H1 (cell line): ENCODE results near the gene RPTOR. TPM values are rescaled to one million over a fixed set of nuclear protein-coding genes. Genes with fewer than 3 reads are reported as not detected.
A peak's percentile ranks its signal among the peaks of the same experiment; 100 is the strongest.

ENCODE experiments used
- CTCF ChIA-PET: fragments of 300-600 bp; sonication (Branson Sonifier 250); formaldehyde crosslinking; loops from one replicate; lab custom pipeline; 2021; ENCODE audit not compliant: partially characterized antibody; lab: Charles Lee
- POLR2A ChIA-PET: fragments of 300-600 bp; sonication (Branson Sonifier 250); formaldehyde crosslinking; loops from one replicate; lab custom pipeline; 2021; ENCODE audit warnings: inconsistent platforms; ENCODE audit not compliant: partially characterized antibody; lab: Charles Lee
- DNase-seq, 2 experiments: peaks; one replicate each; pipeline versions ENCODE4 v3.0.0 to v3.0.0-alpha.2; 2010 to 2022; ENCODE audit warnings: low spot score in 2 of 2, low read depth in 1 of 2, mixed read lengths in 1 of 2
- FAIRE-seq: peaks from 2 replicates; lab custom pipeline; 2011; peaks lifted over from hg19 to GRCh38; lab: Jason Lieb, UNC
- H2AFZ ChIP-seq: 2 replicates; pipeline ENCODE4 v1.8.1; 2012; ENCODE audit warnings: low read length, inconsistent platforms
- H2AK5ac ChIP-seq: 2 replicates; pipeline ENCODE4 v1.6.1; 2013; ENCODE audit warnings: low read depth, low read length
- H2BK120ac ChIP-seq: replicated peaks from 2 replicates; pipeline ENCODE3; 2013; ENCODE audit warnings: low read depth, low read length, inconsistent platforms
- H2BK12ac ChIP-seq: 2 replicates; pipeline ENCODE4 v1.6.1; 2013; ENCODE audit warnings: low read depth, low read length
- H2BK15ac ChIP-seq: 2 replicates; pipeline ENCODE4 v1.6.1; 2013; ENCODE audit warnings: low read length
- H2BK20ac ChIP-seq: 2 replicates; pipeline ENCODE4 v1.6.1; 2013; ENCODE audit warnings: low read length
- H2BK5ac ChIP-seq: 2 replicates; pipeline ENCODE4 v1.6.1; 2013; ENCODE audit warnings: low read depth, low read length
- H3K14ac ChIP-seq: 2 replicates; pipeline ENCODE4 v1.6.1; 2013; ENCODE audit warnings: inconsistent platforms; ENCODE audit not compliant: insufficient read length
- H3K18ac ChIP-seq: 2 replicates; pipeline ENCODE4 v1.6.1; 2013; ENCODE audit warnings: low read length; ENCODE audit errors: extremely low read depth
- H3K23ac ChIP-seq: 2 replicates; pipeline ENCODE4 v1.6.1; 2013; ENCODE audit warnings: inconsistent platforms; ENCODE audit not compliant: insufficient read length
- H3K23me2 ChIP-seq: 2 replicates; pipeline ENCODE4 v1.6.1; 2013; ENCODE audit warnings: low read depth, low read length
- H3K27ac ChIP-seq: 2 replicates; pipeline ENCODE4 v1.6.1; 2011; ENCODE audit warnings: low read depth, low read length, inconsistent platforms
- H3K27me3 ChIP-seq, 4 experiments: replicated peaks in 1 of 4; 1 replicate in 1 of 4; 2 replicates in 3 of 4; pipeline versions ENCODE4 v1.6.1 to v1.8.1; 2011 to 2013; ENCODE audit warnings: low read length in 3 of 4, mild to moderate bottlenecking in 3 of 4, inconsistent platforms in 2 of 4, mixed read lengths in 2 of 4, moderate library complexity in 1 of 4; ENCODE audit not compliant: control insufficient read depth in 3 of 4, insufficient read depth in 3 of 4; ENCODE audit errors: extremely low read depth in 1 of 4
- H3K36me3 ChIP-seq, 4 experiments: 2 replicates each; pipeline versions ENCODE4 v1.6.1 to v1.8.1; 2011 to 2013; ENCODE audit warnings: mild to moderate bottlenecking in 4 of 4, low read length in 3 of 4, moderate library complexity in 2 of 4, control low read depth in 1 of 4, inconsistent platforms in 1 of 4; ENCODE audit not compliant: insufficient read depth in 4 of 4, control insufficient read depth in 2 of 4
- H3K4ac ChIP-seq: replicated peaks from 2 replicates; pipeline ENCODE3; 2013; ENCODE audit warnings: low read length, low read depth, mixed read lengths, inconsistent platforms; ENCODE audit not compliant: insufficient read length
- H3K4me1 ChIP-seq, 4 experiments: replicated peaks in 1 of 4; 1 replicate in 1 of 4; 2 replicates in 3 of 4; pipeline versions ENCODE4 v1.6.1 to v1.8.1; 2011 to 2013; ENCODE audit warnings: low read length in 3 of 4, inconsistent platforms in 2 of 4, mixed read lengths in 1 of 4; ENCODE audit not compliant: insufficient read depth in 4 of 4, control insufficient read depth in 3 of 4
- H3K4me2 ChIP-seq, 2 experiments: 2 replicates each; pipeline versions ENCODE4 v1.6.1 to v1.8.1; 2011 to 2013; ENCODE audit warnings: low read depth in 2 of 2, low read length in 2 of 2, control low read depth in 1 of 2, inconsistent platforms in 1 of 2, mild to moderate bottlenecking in 1 of 2; ENCODE audit not compliant: insufficient read depth in 1 of 2
- H3K4me3 ChIP-seq, 4 experiments: fragments of 200-600, 300-600 bp in 1 of 4; sonication (generic), shearing (Covaris generic), sonication (Bioruptor Twin) in 1 of 4; 2 replicates each; pipeline versions ENCODE4 v1.5.1 to v1.8.1; 2011 to 2016; ENCODE audit warnings: low read length in 4 of 4, low read depth in 3 of 4, control low read depth in 2 of 4, inconsistent platforms in 2 of 4, mild to moderate bottlenecking in 2 of 4, mixed read lengths in 1 of 4, moderate library complexity in 1 of 4; ENCODE audit not compliant: insufficient read depth in 2 of 4; ENCODE audit errors: extremely low read depth in 1 of 4
- H3K56ac ChIP-seq: replicated peaks from 2 replicates; pipeline ENCODE3; 2013; ENCODE audit warnings: low read depth, mild to moderate bottlenecking, mixed read lengths, low read length, inconsistent platforms; ENCODE audit not compliant: insufficient read length
- H3K79me1 ChIP-seq: 2 replicates; pipeline ENCODE4 v1.6.1; 2013; ENCODE audit warnings: low read depth, low read length, control low read depth
- H3K79me2 ChIP-seq, 2 experiments: 2 replicates each; pipeline versions ENCODE4 v1.6.1 to v1.8.1; 2012 to 2013; ENCODE audit warnings: low read length in 2 of 2, mild to moderate bottlenecking in 2 of 2, inconsistent platforms in 1 of 2; ENCODE audit not compliant: insufficient read depth in 2 of 2, control insufficient read depth in 1 of 2
- H3K9ac ChIP-seq, 4 experiments: replicated peaks in 1 of 4; 1 replicate in 1 of 4; 2 replicates in 3 of 4; pipeline versions ENCODE4 v1.6.1 to v1.8.1; 2011 to 2013; ENCODE audit warnings: low read depth in 3 of 4, low read length in 3 of 4, control low read depth in 2 of 4, mild to moderate bottlenecking in 2 of 4, moderate library complexity in 2 of 4, inconsistent platforms in 1 of 4; ENCODE audit errors: extremely low read depth in 1 of 4
- H3K9me3 ChIP-seq, 2 experiments: 2 replicates each; pipeline versions ENCODE4 v1.6.1 to v1.8.1; 2012 to 2013; ENCODE audit warnings: mild to moderate bottlenecking in 2 of 2, moderate library complexity in 2 of 2, control low read depth in 1 of 2, inconsistent platforms in 1 of 2, low read depth in 1 of 2, low read length in 1 of 2, mixed read lengths in 1 of 2; ENCODE audit not compliant: insufficient read depth in 2 of 2
- H4K20me1 ChIP-seq, 2 experiments: replicated peaks in 1 of 2; 2 replicates each; pipeline versions ENCODE3 to v1.8.1; 2011 to 2013; ENCODE audit warnings: inconsistent platforms in 2 of 2, low read length in 2 of 2, mild to moderate bottlenecking in 1 of 2; ENCODE audit not compliant: insufficient read depth in 2 of 2, control insufficient read depth in 1 of 2
- H4K5ac ChIP-seq: 2 replicates; pipeline ENCODE4 v1.6.1; 2013; ENCODE audit warnings: low read length, low read depth, mixed read lengths, inconsistent platforms; ENCODE audit not compliant: insufficient read length
- H4K8ac ChIP-seq: 2 replicates; pipeline ENCODE4 v1.8.0; 2013; ENCODE audit warnings: mild to moderate bottlenecking, moderate library complexity, low read length, inconsistent platforms; ENCODE audit not compliant: insufficient read depth; ENCODE audit errors: extremely low read depth
- H4K91ac ChIP-seq: replicated peaks from 2 replicates; pipeline ENCODE3; 2013; ENCODE audit warnings: low read length, mixed read lengths, inconsistent platforms; ENCODE audit not compliant: insufficient read length
- CTCF ChIP-seq, 3 experiments: IDR thresholded peaks; 1 replicate in 2 of 3; 2 replicates in 1 of 3; pipeline versions ENCODE4 v1.5.1 to v1.6.1; 2011; ENCODE audit warnings: low read length in 3 of 3, mild to moderate bottlenecking in 3 of 3, inconsistent platforms in 2 of 3, low read depth in 1 of 3, moderate library complexity in 1 of 3; ENCODE audit not compliant: insufficient read depth in 1 of 3; ENCODE audit errors: control extremely low read depth in 1 of 3
- GABPA ChIP-seq: IDR thresholded peaks from 2 replicates; pipeline ENCODE4 v1.6.1; 2011; ENCODE audit warnings: mild to moderate bottlenecking, low read length, moderate library complexity, borderline replicate concordance; ENCODE audit not compliant: insufficient read depth
- KDM1A ChIP-seq: fragments of 200-600, 300-600 bp; sonication (generic); IDR thresholded peaks from 2 replicates; pipeline ENCODE4 v1.7.1; 2016; ENCODE audit warnings: mild to moderate bottlenecking, low read length, borderline replicate concordance
- KDM4A ChIP-seq: IDR thresholded peaks from one replicate; pipeline ENCODE4 v1.7.1; 2012; ENCODE audit warnings: low read depth, mild to moderate bottlenecking, moderate library complexity, low read length, inconsistent platforms; ENCODE audit not compliant: severe bottlenecking
- MAX ChIP-seq: IDR thresholded peaks from 2 replicates; pipeline ENCODE4 v1.6.1; 2012; ENCODE audit warnings: inconsistent platforms
- RAD21 ChIP-seq, 2 experiments: IDR thresholded peaks in 1 of 2; conservative IDR thresholded peaks in 1 of 2; 2 replicates each; pipeline ENCODE4 v1.6.1; 2011; ENCODE audit warnings: low read depth in 2 of 2, low read length in 2 of 2, improper control_type of control experiment in 1 of 2, inconsistent platforms in 1 of 2, mild to moderate bottlenecking in 1 of 2, moderate library complexity in 1 of 2
- WGBS, 2 experiments: shearing (Covaris generic) in 1 of 2; methylation state at CpG; one replicate each; pipeline versions ENCODE4 v1.1.6 to v1.1.7; 2013 to 2015; ENCODE audit warnings: low lambda C conversion rate in 2 of 2, mixed read lengths in 2 of 2, inconsistent platforms in 1 of 2, low coverage in 1 of 2, missing lambda C conversion rate in 1 of 2; ENCODE audit not compliant: insufficient replicate concordance in 2 of 2, insufficient coverage in 1 of 2, insufficient read length in 1 of 2; ENCODE audit errors: extremely low coverage in 1 of 2, missing lambda C conversion rate in 1 of 2; 5-methylcytosine and 5-hydroxymethylcytosine counted together
- polyA plus RNA-seq, 7 experiments: library from polyadenylated mRNA; depleted of rRNA in 3 of 7; stranded (reverse) in 5 of 7; unstranded in 2 of 7; fragments of >200 nt in 5 of 7; fragments of 200-250 nt in 2 of 7; gene quantifications; 1 replicate in 5 of 7; 2 replicates in 1 of 7; 4 replicates in 1 of 7; pipeline versions ENCODE4 v1.2.1 to v1.2.3, GENCODE V29; 2011 to 2013; ENCODE audit warnings: missing spikeins in 2 of 7, mixed read lengths in 2 of 7
- total RNA-seq: library from RNA; stranded (reverse); fragmentation: NEBNext Ultra II Directional; extraction: Animal tissue kit (Norgen Biotek cat#: 25700); gene quantifications from 2 replicates; pipeline ENCODE4 v1.2.1, GENCODE V29; 2021

The RPTOR gene
- total and polyA plus RNA-seq, 2 of the 8 experiments (the other 6 are each of a cell fraction or from before 2014, with no cell fraction given) = 6.9 to 28.7 TPM

GRCh38 chr17:80981062-80981902 lies 436.6 kb downstream of the RPTOR start:
- Histone ChIP-seq H3K79me2 (no peaks in the 10 kb centered on the region), H3K36me3 (no peaks in the 10 kb centered on the region), H2BK5ac (no peak overlapping the region), H3K27me3 (peaks cover 0 to 9% (median 4%) of the 10 kb centered on the region in 4 experiments; a peak in 4 of 7 replicates), H3K14ac (no peak overlapping the region), H4K91ac (peak overlapping the region; percentile 40), H3K56ac (no peak overlapping the region), H4K8ac (peak overlapping the region; percentile 87), H3K9ac (no peak overlapping the region), H2BK20ac (no peak overlapping the region), H3K79me1 (no peaks in the 10 kb centered on the region), H3K4me3 (peak overlapping the region in 3 of 4 experiments; percentile 19 to 56 (median 38); a peak in 5 of 8 replicates), H3K4ac (no peak overlapping the region), H2BK120ac (no peak overlapping the region), H2AK5ac (no peak overlapping the region), H3K18ac (no peak overlapping the region; the same call in 1 of the 2 replicates), H4K5ac (no peak overlapping the region), H3K4me2 (peak overlapping the region; percentile 1 to 72; a peak in 3 of 4 replicates), H3K4me1 (peaks cover 0 to 8% (median 1%) of the 10 kb centered on the region in 4 experiments; a peak in 4 of 7 replicates), H2BK12ac (no peak overlapping the region), H3K23ac (no peak overlapping the region), H2AFZ (peak overlapping the region; percentile 56; the same call in 1 of the 2 replicates), H2BK15ac (no peak overlapping the region), H3K23me2 (peaks cover 6% of the 10 kb centered on the region; the same call in 1 of the 2 replicates), H3K27ac (no peak overlapping the region), H3K9me3 (no peaks in the 10 kb centered on the region), H4K20me1 (no peaks in the 10 kb centered on the region)
- 26% methylated on average over 25 of the region's 65 CpGs; no CpG with 5 or more reads in 1 of the 2 experiments for WGBS, 2 experiments
- DNase-seq (peak in 1 of 2 experiments; percentile 91), FAIRE-seq (no peak)
- ChIA-PET CTCF (interaction anchor here (0.6 to 1.9 kb wide), 9 partner anchors 10 to 553 kb away, joined by 3 to 7 read pairs (median 3); no protein-coding TSS in a partner anchor), POLR2A (no interaction called here)
- no peak for TF ChIP-seq KDM1A
- peak; percentile 79 to 91 for TF ChIP-seq RAD21 (IDR thresholded peaks at IDR 0.05 in 1 of 2, conservative IDR thresholded peaks at IDR 0.05 in 1 of 2; ENCODE audit: low read depth in 2 of 2, low read length in 2 of 2)
- TF ChIP-seq MAX = no peak
- TF ChIP-seq CTCF (IDR thresholded peaks at IDR 0.05; ENCODE audit: control extremely low read depth in 1 of 3, insufficient read depth in 1 of 3, low read depth in 1 of 3, low read length in 3 of 3) = peak; percentile 78 to 89 (median 89)
- peak; percentile 75 for TF ChIP-seq GABPA
- TF ChIP-seq KDM4A = peak; percentile 79
- TF ChIP-seq, all 59 proteins: peak for 4
